Stimulated activated CD4-positive, alpha-beta T cell treated with anti-CD3 and anti-CD28 coated beads, Interleukin-4, amount 100 ng/mL, for 4 hours (primary cell): ENCODE results near the gene CRYBB3.

Experiments used
- DNase-seq, 2 experiments: peaks; one replicate each; pipeline ENCODE4 v3.0.0-alpha.2; 2020

CRYBB3 gene

GRCh38 chr22:25199731-25200520, at the start of gene CRYBB3:
TSS of gene CRYBB3 (plus strand) at chr22:25199858. CDS start at chr22:25201397, 1,539 bp downstream.
- no peak for DNase-seq

GRCh38 chr22:25153961-25154666, 45.5 kb upstream of the CRYBB3 start:
- no peak for DNase-seq

GRCh38 chr22:25154667-25154999, 45.0 kb upstream of the CRYBB3 start:
- DNase-seq = no peak

- DNase-seq = no peak
These were observed 42.9 kb upstream of the CRYBB3 start for GRCh38 chr22:25156736-25157135.

GRCh38 chr22:25159028-25159427, 40.6 kb upstream of the CRYBB3 start:
- DNase-seq = no peak

- no peak for DNase-seq
These were observed 39.3 kb upstream of the CRYBB3 start for GRCh38 chr22:25160120-25160996.

GRCh38 chr22:25161017-25161915, 38.4 kb upstream of the CRYBB3 start:
- DNase-seq = no peak

- no peak for DNase-seq
These were observed 37.6 kb upstream of the CRYBB3 start for GRCh38 chr22:25161916-25162530.

- DNase-seq = no peak
These were observed 37.1 kb upstream of the CRYBB3 start for GRCh38 chr22:25162561-25162960.

GRCh38 chr22:25165785-25166184, 33.9 kb upstream of the CRYBB3 start:
- DNase-seq = no peak

GRCh38 chr22:25166266-25167040, 33.2 kb upstream of the CRYBB3 start:
- DNase-seq = no peak

GRCh38 chr22:25167082-25167481, 32.6 kb upstream of the CRYBB3 start:
- DNase-seq = no peak

GRCh38 chr22:25167834-25168601, 31.6 kb upstream of the CRYBB3 start:
- DNase-seq = no peak

- no peak for DNase-seq
These were observed 30.2 kb upstream of the CRYBB3 start for GRCh38 chr22:25169278-25170031.

GRCh38 chr22:25170426-25170980, 29.2 kb upstream of the CRYBB3 start:
- no peak for DNase-seq

- peak; percentile 6 to 10 for DNase-seq
These were observed 27.5 kb upstream of the CRYBB3 start for GRCh38 chr22:25172153-25172552.

- DNase-seq = no peak
These were observed 25.3 kb upstream of the CRYBB3 start for GRCh38 chr22:25174156-25174887.

GRCh38 chr22:25174888-25175411, 24.7 kb upstream of the CRYBB3 start:
- DNase-seq = no peak
